Measurements from ENCODE around the gene CLDN1. TPM values are rescaled to one million over a fixed set of nuclear protein-coding genes. Genes with fewer than 3 reads are reported as not detected.
"Not testable (repeated sequence)": the region's sequence is repeated elsewhere in the genome, so short reads cannot be mapped to it uniquely, and the experiment has no call there.

The CLDN1 gene
- polyA plus RNA-seq, 3 donors = 65.5 to 83.6 (median 80.9) TPM

- no peak for DNase-seq (ENCODE audit: low read depth in 3 of 3, low spot score in 2 of 3)
These were observed 20.7 kb downstream of the CLDN1 start for GRCh38 chr3:190301591-190301990.

GRCh38 chr3:190299969-190300368, 22.3 kb downstream of the CLDN1 start:
- DNase-seq (ENCODE audit: low read depth in 3 of 3, low spot score in 2 of 3) = no peak

GRCh38 chr3:190294030-190294429, 28.2 kb downstream of the CLDN1 start:
- no peak for DNase-seq (ENCODE audit: low read depth in 3 of 3, low spot score in 2 of 3)

- no peak for DNase-seq (ENCODE audit: low read depth in 3 of 3, low spot score in 2 of 3)
These were observed 28.6 kb downstream of the CLDN1 start for GRCh38 chr3:190293621-190294020.

GRCh38 chr3:190291994-190292584, 30.2 kb downstream of the CLDN1 start:
- DNase-seq (ENCODE audit: low read depth in 3 of 3, low spot score in 2 of 3) = no peak

GRCh38 chr3:190289989-190290388, 32.3 kb downstream of the CLDN1 start:
- no peak for DNase-seq (ENCODE audit: low read depth in 3 of 3, low spot score in 2 of 3)

- DNase-seq (ENCODE audit: low read depth in 3 of 3, low spot score in 2 of 3) = no peak
These were observed 33.4 kb downstream of the CLDN1 start for GRCh38 chr3:190288836-190289235.

- no peak for DNase-seq (ENCODE audit: low read depth in 3 of 3, low spot score in 2 of 3)
These were observed 36.2 kb downstream of the CLDN1 start for GRCh38 chr3:190286014-190286413.

GRCh38 chr3:190281308-190282051, 40.8 kb downstream of the CLDN1 start:
- no peak for DNase-seq (ENCODE audit: low read depth in 3 of 3, low spot score in 2 of 3)

- no peak for DNase-seq (ENCODE audit: low read depth in 3 of 3, low spot score in 2 of 3)
These were observed 42.6 kb downstream of the CLDN1 start for GRCh38 chr3:190279690-190280089.

- DNase-seq (ENCODE audit: low read depth in 3 of 3, low spot score in 2 of 3) = no peak
These were observed 49.5 kb downstream of the CLDN1 start for GRCh38 chr3:190272747-190273146.

GRCh38 chr3:190269101-190269500, 53.1 kb downstream of the CLDN1 start:
- no peak for DNase-seq (ENCODE audit: low read depth in 3 of 3, low spot score in 2 of 3)

- not testable (repeated sequence) for DNase-seq (ENCODE audit: low read depth in 3 of 3, low spot score in 2 of 3)
These were observed 54.8 kb downstream of the CLDN1 start for GRCh38 chr3:190267464-190267863.

- DNase-seq (ENCODE audit: low read depth in 3 of 3, low spot score in 2 of 3) = no peak
These were observed 55.3 kb downstream of the CLDN1 start for GRCh38 chr3:190266913-190267290.

GRCh38 chr3:190266265-190266912, 55.9 kb downstream of the CLDN1 start:
- no peak for DNase-seq (ENCODE audit: low read depth in 3 of 3, low spot score in 2 of 3)

- DNase-seq (ENCODE audit: low read depth in 3 of 3, low spot score in 2 of 3) = no peak
These were observed 56.5 kb downstream of the CLDN1 start for GRCh38 chr3:190265796-190266195.

- DNase-seq (ENCODE audit: low read depth in 3 of 3, low spot score in 2 of 3) = no peak
These were observed 57.1 kb downstream of the CLDN1 start for GRCh38 chr3:190265126-190265525.

GRCh38 chr3:190261740-190262139, 60.5 kb downstream of the CLDN1 start:
- DNase-seq (ENCODE audit: low read depth in 3 of 3, low spot score in 2 of 3) = no peak

GRCh38 chr3:190261015-190261414, 61.2 kb downstream of the CLDN1 start:
- no peak for DNase-seq (ENCODE audit: low read depth in 3 of 3, low spot score in 2 of 3)

- DNase-seq (ENCODE audit: low read depth in 3 of 3, low spot score in 2 of 3) = no peak
These were observed 61.9 kb downstream of the CLDN1 start for GRCh38 chr3:190260301-190260700.

GRCh38 chr3:190258634-190259033, 63.6 kb downstream of the CLDN1 start:
- DNase-seq (ENCODE audit: low read depth in 3 of 3, low spot score in 2 of 3) = peak in 1 of 3 donors; percentile 49
